ENCODE results near the gene ILDR1. TPM values are rescaled to one million over a fixed set of nuclear protein-coding genes. Genes with fewer than 3 reads are reported as not detected.

The ILDR1 gene
- total and polyA plus RNA-seq, 2 of the 4 experiments (the other 2 are of a cell fraction), result not detected

DNA sequence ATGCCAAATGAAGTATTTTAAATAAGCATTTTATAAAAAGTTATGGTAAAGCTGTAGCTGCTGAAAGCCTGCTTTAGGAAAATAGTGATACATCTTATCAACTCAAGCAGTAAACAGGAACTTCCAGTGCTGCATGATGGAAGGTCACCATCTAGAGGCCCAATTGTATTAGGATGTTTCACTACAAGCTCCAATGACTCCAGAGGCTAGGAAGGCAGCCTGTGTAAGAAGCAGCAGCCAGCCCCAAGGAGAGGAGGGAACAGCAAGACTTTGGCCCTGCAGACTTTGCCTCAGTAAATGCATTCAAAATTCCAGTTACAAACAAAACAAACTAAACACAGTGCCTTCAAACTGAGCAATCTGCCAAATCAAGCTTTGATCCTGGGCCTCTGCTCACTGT, 32.1 kb downstream of the ILDR1 start:
- no peaks in the 10 kb centered on the region for H3K9me1 ChIP-seq (ENCODE audit: insufficient read depth, low read length)
- CTCF ChIA-PET, result interaction anchor here (0.6 to 0.8 kb wide), 2 partner anchors 108 to 472 kb away, joined by 3 to 6 read pairs; no protein-coding TSS in a partner anchor
- H2BK20ac ChIP-seq (ENCODE audit: low read depth, low read length), result no peak overlapping the region
- no peak overlapping the region for H2BK15ac ChIP-seq (ENCODE audit: low read depth, low read length)
- in situ Hi-C loops (cut with MboI; ENCODE audit: low sequenced_read_pairs), result no loop called here
- dilution Hi-C loops (cut with HindIII; ENCODE audit: low sequenced_read_pairs, unreplicated experiment), result no loop called here
- H3K4me1 ChIP-seq (ENCODE audit: control insufficient read depth, insufficient read depth, low read length), result no peaks in the 10 kb centered on the region
- H4K20me1 ChIP-seq (ENCODE audit: insufficient read depth, low read length), result no peaks in the 10 kb centered on the region
- H2BK5ac ChIP-seq (ENCODE audit: low read depth, low read length, poor library complexity, severe bottlenecking), result no peak overlapping the region
- H3K36me3 ChIP-seq (ENCODE audit: control insufficient read depth, insufficient read depth, low read length), result no peaks in the 10 kb centered on the region
- no peak overlapping the region for H3K56ac ChIP-seq (ENCODE audit: extremely low read depth, insufficient read depth, low read length)
- H3K27me3 ChIP-seq (ENCODE audit: control insufficient read depth, insufficient read depth, low read length), result no peaks in the 10 kb centered on the region; the same call in none of the 2 replicates
- H2AK5ac ChIP-seq (ENCODE audit: low read depth, low read length), result no peak overlapping the region
- H2BK120ac ChIP-seq (ENCODE audit: low read depth, low read length), result no peak overlapping the region
- H4K91ac ChIP-seq (ENCODE audit: insufficient read depth, low read depth, low read length), result no peak overlapping the region
- no peak overlapping the region for H3K18ac ChIP-seq (ENCODE audit: low read depth, low read length)
- no peak overlapping the region for H2AK9ac ChIP-seq (replicated peaks; ENCODE audit: low read depth, low read length, poor library complexity)
- no peak overlapping the region for H3K9ac ChIP-seq (ENCODE audit: low read depth, low read length)
- TF ChIP-seq BHLHE40 (IDR thresholded peaks at IDR 0.05; ENCODE audit: low read depth, low read length) (no peak), NFE2L2 (IDR thresholded peaks at IDR 0.05; ENCODE audit: low read depth, low read length) (no peak), MXI1 (IDR thresholded peaks at IDR 0.05; ENCODE audit: borderline replicate concordance, low read depth, low read length) (no peak), RAD21 (IDR thresholded peaks at IDR 0.05; ENCODE audit: low read length) (no peak), CHD1 (IDR thresholded peaks at IDR 0.05; ENCODE audit: low read depth, low read length) (no peak), SMC3 (IDR thresholded peaks at IDR 0.05; ENCODE audit: low read depth, low read length) (no peak), MAFK (IDR thresholded peaks at IDR 0.05; ENCODE audit: low read depth, low read length) (no peak), RFX5 (IDR thresholded peaks at IDR 0.05; ENCODE audit: low read depth, low read length) (no peak), RCOR1 (IDR thresholded peaks at IDR 0.05; ENCODE audit: insufficient replicate concordance, low read length) (no peak), MAZ (IDR thresholded peaks at IDR 0.05; ENCODE audit: borderline replicate concordance, low read depth, low read length) (no peak), POLR2A (IDR thresholded peaks at IDR 0.05; ENCODE audit: low read depth, low read length) (no peak)
- TF ChIP-seq, protein P1, sequence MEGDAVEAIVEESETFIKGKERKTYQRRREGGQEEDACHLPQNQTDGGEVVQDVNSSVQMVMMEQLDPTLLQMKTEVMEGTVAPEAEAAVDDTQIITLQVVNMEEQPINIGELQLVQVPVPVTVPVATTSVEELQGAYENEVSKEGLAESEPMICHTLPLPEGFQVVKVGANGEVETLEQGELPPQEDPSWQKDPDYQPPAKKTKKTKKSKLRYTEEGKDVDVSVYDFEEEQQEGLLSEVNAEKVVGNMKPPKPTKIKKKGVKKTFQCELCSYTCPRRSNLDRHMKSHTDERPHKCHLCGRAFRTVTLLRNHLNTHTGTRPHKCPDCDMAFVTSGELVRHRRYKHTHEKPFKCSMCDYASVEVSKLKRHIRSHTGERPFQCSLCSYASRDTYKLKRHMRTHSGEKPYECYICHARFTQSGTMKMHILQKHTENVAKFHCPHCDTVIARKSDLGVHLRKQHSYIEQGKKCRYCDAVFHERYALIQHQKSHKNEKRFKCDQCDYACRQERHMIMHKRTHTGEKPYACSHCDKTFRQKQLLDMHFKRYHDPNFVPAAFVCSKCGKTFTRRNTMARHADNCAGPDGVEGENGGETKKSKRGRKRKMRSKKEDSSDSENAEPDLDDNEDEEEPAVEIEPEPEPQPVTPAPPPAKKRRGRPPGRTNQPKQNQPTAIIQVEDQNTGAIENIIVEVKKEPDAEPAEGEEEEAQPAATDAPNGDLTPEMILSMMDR (conservative IDR thresholded peaks at IDR 0.05; ENCODE audit: low read depth, low read length), result no peak
- TF ChIP-seq, protein P2, sequence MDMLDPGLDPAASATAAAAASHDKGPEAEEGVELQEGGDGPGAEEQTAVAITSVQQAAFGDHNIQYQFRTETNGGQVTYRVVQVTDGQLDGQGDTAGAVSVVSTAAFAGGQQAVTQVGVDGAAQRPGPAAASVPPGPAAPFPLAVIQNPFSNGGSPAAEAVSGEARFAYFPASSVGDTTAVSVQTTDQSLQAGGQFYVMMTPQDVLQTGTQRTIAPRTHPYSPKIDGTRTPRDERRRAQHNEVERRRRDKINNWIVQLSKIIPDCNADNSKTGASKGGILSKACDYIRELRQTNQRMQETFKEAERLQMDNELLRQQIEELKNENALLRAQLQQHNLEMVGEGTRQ (IDR thresholded peaks at IDR 0.05; ENCODE audit: low read depth, low read length), result no peak
- H3K14ac ChIP-seq (replicated peaks; ENCODE audit: low read depth, low read length), result no peak overlapping the region
- no peak overlapping the region for H3K27ac ChIP-seq (ENCODE audit: insufficient read depth, low read length)
- no TSS peak for BruUV-seq (replicated peaks)
- H4K8ac ChIP-seq (ENCODE audit: low read depth in 2 of 2, low read length in 2 of 2), result no peak overlapping the region
- intact Hi-C loops (cut with micrococcal nuclease), result no loop called here
- no peak overlapping the region for H3K4me2 ChIP-seq (ENCODE audit: low read depth, low read length)
- ATAC-seq (ENCODE audit: low read depth) (peak; percentile 56; the same call in 1 of the 2 replicates), DNase-seq (no peak)
- no peak overlapping the region for H2AFZ ChIP-seq (replicated peaks; ENCODE audit: low read length, poor library complexity)
- H3K79me1 ChIP-seq (ENCODE audit: low read depth in 1 of 2, low read length in 2 of 2), result no peaks in the 10 kb centered on the region
- no peak overlapping the region for H3K23ac ChIP-seq (ENCODE audit: low read depth, low read length)
- no peak overlapping the region for H3K4ac ChIP-seq (ENCODE audit: low read depth, low read length)
- no peak overlapping the region for H4K5ac ChIP-seq (ENCODE audit: low read depth, low read length)
- POLR2A ChIA-PET (ENCODE audit: unreplicated experiment), result no interaction called here
- no peaks in the 10 kb centered on the region for H3K9me3 ChIP-seq (ENCODE audit: control insufficient read depth, insufficient read depth, low read length)
- H3K4me3 ChIP-seq (ENCODE audit: insufficient read depth, low read depth, low read length), result no peak overlapping the region
